ENCODE results near the gene HCFC1R1.
A peak's percentile ranks its signal among the peaks of the same experiment; 100 is the strongest.

GRCh38 chr16:3065069-3065741, 41.5 kb upstream of the HCFC1R1 start, which contains the start of gene IL32:
- TF ChIP-seq CTCF (IDR thresholded peaks at IDR 0.05) (no peak), POLR2A (IDR thresholded peaks at IDR 0.05) (peak; percentile 83)
